PC-9 (cell line): ENCODE data around the gene GDF7.

Experiments
- EZH2 ChIP-seq: fragments of 200-600 bp; sonication (generic); IDR thresholded peaks from 2 replicates; pipeline ENCODE4 v1.8.0; 2017; ENCODE audit warnings: antibody characterized with exemption, low read depth
- TF ChIP-seq, protein P1 (sequence below): fragments of 200-600 bp; sonication (generic); conservative IDR thresholded peaks from 2 replicates; pipeline ENCODE4 v1.6.1; 2017; ENCODE audit warnings: mixed run types, antibody characterized with exemption, mild to moderate bottlenecking, moderate library complexity

- TF ChIP-seq, protein P1, sequence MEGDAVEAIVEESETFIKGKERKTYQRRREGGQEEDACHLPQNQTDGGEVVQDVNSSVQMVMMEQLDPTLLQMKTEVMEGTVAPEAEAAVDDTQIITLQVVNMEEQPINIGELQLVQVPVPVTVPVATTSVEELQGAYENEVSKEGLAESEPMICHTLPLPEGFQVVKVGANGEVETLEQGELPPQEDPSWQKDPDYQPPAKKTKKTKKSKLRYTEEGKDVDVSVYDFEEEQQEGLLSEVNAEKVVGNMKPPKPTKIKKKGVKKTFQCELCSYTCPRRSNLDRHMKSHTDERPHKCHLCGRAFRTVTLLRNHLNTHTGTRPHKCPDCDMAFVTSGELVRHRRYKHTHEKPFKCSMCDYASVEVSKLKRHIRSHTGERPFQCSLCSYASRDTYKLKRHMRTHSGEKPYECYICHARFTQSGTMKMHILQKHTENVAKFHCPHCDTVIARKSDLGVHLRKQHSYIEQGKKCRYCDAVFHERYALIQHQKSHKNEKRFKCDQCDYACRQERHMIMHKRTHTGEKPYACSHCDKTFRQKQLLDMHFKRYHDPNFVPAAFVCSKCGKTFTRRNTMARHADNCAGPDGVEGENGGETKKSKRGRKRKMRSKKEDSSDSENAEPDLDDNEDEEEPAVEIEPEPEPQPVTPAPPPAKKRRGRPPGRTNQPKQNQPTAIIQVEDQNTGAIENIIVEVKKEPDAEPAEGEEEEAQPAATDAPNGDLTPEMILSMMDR = no peak
- no peak for TF ChIP-seq EZH2
Measured at GRCh38 chr2:20646446-20646845, 20.5 kb upstream of the GDF7 start.
